GM12874 (cell line): ENCODE results near the gene NUDT8.

Source experiments
- TF ChIP-seq, protein P1 (sequence below): IDR thresholded peaks from 2 replicates; pipeline ENCODE4 v1.5.1; 2011; ENCODE audit warnings: low read depth, mild to moderate bottlenecking, control low read depth, low read length, moderate library complexity; ENCODE audit not compliant: insufficient read depth

Gene NUDT8, protein sequence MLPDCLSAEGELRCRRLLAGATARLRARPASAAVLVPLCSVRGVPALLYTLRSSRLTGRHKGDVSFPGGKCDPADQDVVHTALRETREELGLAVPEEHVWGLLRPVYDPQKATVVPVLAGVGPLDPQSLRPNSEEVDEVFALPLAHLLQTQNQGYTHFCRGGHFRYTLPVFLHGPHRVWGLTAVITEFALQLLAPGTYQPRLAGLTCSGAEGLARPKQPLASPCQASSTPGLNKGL

DNA sequence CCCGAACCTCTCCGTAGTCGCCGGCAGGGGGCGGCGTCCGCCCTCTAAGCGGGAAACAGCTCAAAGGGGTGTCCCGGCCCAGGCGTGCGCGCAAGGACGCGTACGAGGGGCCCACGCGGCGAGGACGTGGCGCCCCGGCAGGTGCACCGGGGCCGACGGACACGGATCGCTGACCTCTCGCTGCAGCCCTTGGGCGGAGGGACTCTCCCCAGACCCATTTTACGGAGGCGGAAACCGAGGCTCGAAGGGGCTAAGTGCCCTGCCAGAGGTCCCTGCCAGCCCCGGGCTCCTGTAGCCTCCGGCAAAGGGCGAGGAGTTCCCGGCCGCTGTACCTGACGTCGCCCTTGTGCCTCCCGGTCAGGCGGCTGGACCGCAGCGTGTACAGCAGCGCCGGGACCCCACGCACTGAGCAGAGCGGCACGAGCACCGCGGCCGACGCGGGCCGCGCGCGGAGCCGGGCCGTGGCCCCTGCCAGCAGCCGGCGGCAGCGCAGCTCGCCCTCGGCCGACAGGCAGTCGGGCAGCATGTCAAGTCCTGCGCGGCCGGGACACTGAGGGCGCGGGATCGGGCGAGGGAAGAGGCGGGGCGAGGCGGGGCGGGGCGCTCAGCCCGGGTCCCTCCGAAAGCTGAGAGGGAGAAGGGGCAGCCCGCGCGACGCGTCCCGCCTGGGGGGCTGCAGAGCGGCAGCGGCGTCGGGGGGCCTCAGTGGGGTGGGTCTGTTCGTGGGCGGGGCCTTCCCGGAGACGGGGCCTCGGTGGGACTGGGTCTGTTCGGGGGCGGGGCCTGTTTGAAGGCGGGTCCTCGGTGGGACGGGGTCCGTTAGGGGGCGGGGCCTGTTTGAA is at the start of gene NUDT8:
NUDT8 (minus strand) TSS at position 552 of the 842 bp plus-strand sequence; CDS start at position 526, 26 bp downstream.
- TF ChIP-seq, protein P1, sequence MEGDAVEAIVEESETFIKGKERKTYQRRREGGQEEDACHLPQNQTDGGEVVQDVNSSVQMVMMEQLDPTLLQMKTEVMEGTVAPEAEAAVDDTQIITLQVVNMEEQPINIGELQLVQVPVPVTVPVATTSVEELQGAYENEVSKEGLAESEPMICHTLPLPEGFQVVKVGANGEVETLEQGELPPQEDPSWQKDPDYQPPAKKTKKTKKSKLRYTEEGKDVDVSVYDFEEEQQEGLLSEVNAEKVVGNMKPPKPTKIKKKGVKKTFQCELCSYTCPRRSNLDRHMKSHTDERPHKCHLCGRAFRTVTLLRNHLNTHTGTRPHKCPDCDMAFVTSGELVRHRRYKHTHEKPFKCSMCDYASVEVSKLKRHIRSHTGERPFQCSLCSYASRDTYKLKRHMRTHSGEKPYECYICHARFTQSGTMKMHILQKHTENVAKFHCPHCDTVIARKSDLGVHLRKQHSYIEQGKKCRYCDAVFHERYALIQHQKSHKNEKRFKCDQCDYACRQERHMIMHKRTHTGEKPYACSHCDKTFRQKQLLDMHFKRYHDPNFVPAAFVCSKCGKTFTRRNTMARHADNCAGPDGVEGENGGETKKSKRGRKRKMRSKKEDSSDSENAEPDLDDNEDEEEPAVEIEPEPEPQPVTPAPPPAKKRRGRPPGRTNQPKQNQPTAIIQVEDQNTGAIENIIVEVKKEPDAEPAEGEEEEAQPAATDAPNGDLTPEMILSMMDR, result peak; percentile 90

DNA sequence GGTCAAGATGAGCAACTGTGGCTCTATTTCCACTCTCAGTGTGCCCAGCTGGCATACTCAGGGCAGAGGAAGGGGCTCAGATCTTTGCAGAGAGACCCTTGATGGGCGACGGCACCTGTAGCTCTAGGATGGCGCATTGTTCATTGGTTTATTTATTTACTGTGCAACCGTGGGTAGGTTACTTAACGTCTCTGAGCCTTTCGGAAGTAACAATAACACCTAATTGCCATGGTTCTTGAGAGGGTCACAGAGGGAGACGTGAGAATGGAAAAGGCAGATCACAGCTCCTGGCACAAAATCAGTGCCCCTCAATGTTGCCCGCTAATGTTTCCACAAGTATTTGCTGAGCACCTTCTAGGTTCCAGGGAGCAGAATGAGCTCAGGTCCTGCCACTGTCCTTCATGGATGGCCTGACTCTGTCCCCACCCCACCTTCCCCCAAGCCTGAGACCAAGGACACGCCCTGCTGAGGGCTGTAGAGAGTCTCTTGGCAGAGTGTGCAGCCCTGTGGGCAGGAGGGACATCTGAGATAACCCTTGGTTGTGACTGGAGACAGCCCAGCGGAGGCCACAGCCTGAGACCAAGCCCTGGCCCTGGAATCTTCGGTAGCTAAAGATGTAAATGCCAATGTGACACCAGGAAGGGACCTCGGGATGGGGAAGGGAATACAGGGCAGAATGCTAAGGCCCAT is 45.5 kb upstream of the NUDT8 start:
- TF ChIP-seq, protein P1, result no peak

- TF ChIP-seq, protein P1, result no peak
Measured at GRCh38 chr11:67674442-67674871, 44.7 kb upstream of the NUDT8 start, which contains the start of gene ALDH3B2. ALDH3B2 (minus strand) TSS chr11:67674623; CDS start chr11:67666935, 7,688 bp downstream.

GRCh38 chr11:67673902-67674301 is 44.2 kb upstream of the NUDT8 start:
- TF ChIP-seq, protein P1, result no peak

- TF ChIP-seq, protein P1, result no peak
Measured at GRCh38 chr11:67673358-67673757, 43.6 kb upstream of the NUDT8 start.

DNA sequence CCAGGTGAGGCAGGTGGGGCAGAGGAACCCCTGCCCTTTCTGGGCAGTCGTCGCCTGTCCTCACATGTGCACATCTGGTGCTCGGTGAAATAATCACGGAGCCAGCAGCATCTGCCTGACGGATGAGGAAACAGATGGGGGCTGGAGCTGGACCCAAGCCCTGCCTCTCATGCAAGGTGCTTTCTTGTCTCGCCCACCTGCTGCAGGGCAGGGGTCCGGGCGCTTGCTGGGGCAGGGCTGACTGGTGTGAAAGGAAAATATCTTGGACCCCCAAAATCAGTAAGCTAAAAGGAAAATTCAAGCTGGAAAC is 41.4 kb upstream of the NUDT8 start:
- TF ChIP-seq, protein P1, result no peak
